Skin epidermis (tissue), 12 donors: ENCODE measurements around the gene EML1.

Experiments used
- H3K27ac ChIP-seq, 21 experiments: fragments of 200-600 bp; sonication (generic) in 11 of 21; one replicate each; pipeline ENCODE4 v1.5.0; 2020; ENCODE audit warnings: mild to moderate bottlenecking in 3 of 21, inconsistent platforms in 2 of 21, moderate library complexity in 2 of 21
- H3K4me3 ChIP-seq, 7 experiments: fragments of 200-600 bp; sonication (generic) in 2 of 7; one replicate each; pipeline ENCODE4 v1.5.0; 2020; ENCODE audit warnings: inconsistent platforms in 2 of 7, mild to moderate bottlenecking in 2 of 7, moderate library complexity in 1 of 7

The EML1 gene

DNA sequence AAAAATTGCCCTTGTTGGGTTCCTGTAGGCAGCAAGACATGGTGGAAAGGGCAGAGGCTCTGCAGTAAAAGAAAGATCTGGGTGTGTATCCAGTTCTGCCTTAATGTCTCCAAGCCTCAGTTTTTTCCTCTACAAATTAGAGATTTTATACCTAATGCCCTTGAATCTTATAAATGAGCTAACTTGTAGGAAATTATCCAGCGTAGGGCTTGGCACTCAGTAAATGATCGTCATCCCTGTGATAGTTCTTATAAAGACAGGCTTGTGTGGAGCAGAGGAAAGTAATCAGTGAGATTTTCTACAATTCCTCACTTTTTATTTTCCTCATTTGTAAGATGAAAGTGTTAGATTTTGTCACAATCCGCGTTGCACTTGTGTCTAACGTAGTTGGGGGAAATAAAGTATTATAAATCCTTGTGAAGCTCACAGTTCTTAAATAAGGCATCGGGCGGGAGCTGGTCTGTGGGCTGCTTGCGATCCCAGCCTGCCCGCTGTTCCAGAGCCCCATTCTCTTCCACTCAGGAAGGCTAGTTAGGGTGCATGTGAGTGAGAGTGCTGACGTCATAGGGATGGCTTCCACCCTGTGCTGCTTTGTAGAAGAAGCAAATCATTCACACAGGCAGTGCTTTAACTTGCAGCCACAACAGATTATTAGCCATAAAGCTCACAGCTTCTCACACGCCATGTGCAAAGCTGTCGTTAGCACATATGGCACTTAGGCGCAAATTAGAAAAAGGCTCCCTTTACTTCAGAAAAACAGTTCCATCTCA is 87.6 kb downstream of the EML1 start:
- Histone ChIP-seq H3K4me3 (no peak overlapping the region), H3K27ac (peak overlapping the region in 11 of 21 experiments; percentile 37 to 80 (median 55))

DNA sequence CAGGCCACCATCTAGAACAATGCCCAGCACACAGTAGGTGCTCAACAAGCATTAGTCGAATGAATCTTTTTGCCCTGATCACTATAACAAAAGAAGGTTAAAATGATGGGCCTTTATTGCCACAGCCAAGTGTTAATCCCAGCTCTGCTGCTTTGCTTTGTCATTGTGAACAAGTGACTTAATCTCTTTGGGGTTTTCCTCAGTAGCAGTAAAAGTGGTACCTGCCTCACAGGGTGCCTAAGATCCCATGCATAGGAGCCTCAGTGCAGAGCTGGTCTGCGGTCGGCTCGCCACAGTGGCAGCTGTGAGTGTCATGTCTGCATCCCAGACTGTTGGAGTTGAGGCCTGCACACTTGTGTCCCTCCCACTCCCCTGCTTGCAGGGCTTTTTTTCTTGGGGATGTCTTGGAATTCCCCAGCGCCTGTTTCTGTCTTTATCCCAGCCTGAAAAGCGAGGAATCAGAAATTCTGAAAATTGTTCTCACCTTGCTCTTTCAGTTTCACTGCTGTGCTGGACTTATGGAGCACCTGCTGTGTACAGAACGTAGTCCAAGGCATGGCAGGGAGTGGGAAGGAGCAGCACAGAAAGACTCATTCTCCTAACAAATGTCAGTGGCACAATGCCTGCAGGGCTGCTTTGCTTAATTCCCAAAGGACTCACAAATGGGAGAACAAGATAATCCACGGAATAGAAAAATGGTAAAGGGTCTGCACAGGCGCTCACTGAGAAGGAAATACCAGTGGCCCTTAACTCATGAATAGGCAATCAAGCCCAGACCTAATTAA is 90.8 kb downstream of the EML1 start:
- H3K4me3 ChIP-seq, result no peak overlapping the region
- no peak overlapping the region for H3K27ac ChIP-seq

DNA sequence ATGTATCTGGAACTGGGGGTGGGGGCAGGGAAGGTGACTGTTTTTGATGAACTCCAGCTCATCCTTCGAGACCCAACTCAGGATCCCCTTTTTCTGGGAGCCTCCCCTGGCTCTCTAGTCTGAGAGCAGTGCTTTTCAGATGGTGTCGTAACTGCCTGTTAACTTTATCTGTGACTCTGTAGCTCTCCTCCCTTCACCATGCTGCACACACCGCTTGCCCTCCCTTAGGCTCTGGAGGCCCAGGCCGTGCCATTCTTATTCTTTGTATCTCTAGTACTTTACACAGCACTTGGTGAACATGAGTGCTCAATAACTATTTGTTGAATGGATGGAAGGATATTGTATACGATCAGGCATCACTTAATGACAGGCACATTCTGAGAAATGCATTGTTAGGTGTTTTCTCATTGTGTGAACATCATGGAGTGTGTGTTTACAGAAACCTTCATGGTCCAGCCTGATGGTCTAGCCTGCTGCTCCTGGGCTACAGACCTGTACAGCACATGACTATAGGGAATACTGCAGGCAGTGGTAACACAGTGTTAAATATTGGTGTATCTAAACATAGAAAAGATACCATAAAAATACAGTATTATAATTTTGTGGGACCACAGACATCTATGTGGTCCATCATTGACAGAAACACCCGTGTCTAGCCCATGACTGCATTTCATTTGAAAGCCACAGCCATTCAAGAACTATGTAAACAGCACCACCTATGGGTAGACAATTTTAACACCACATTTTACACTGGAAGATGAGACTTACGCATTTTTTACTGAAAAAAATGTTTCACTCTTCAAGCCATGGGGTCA is 91.8 kb downstream of the EML1 start:
- Histone ChIP-seq H3K4me3 (no peak overlapping the region), H3K27ac (no peak overlapping the region)

DNA sequence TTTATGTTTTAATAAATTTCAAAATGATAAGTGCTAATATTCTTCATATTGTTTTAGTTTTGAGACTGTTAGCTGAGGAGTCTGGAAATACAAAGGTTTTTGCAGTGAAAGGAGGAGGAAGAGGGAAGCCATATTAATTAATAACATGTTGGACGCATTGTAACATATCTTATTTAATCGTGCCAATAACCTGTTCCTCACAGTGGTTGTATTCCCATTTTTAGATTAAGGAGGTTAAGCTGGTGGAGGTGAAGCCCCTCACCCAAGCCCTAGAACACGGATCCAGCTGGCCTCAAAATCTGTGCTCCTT is 92.4 kb downstream of the EML1 start:
- H3K27ac ChIP-seq, result no peak overlapping the region
- H3K4me3 ChIP-seq, result no peak overlapping the region

DNA sequence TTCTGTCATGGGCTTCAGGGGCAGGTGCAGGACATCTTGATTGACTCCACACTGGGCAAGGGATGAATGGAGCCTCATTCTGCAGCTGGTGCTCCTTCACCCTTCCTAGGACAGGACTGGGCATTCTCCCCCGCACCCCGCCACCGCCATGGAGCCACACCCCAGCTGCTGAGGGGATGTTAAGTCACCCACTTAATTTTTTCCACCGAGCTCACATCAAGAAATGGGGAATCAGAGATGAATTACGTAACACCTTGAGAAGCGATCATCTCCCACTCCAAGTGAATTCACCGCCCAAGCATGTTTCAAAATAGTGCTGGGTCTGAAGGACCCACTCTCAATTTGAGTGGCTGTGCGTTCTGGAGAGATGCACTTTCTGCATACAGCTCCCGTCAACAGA is 94.2 kb downstream of the EML1 start:
- Histone ChIP-seq H3K4me3 (no peak overlapping the region), H3K27ac (no peak overlapping the region)

DNA sequence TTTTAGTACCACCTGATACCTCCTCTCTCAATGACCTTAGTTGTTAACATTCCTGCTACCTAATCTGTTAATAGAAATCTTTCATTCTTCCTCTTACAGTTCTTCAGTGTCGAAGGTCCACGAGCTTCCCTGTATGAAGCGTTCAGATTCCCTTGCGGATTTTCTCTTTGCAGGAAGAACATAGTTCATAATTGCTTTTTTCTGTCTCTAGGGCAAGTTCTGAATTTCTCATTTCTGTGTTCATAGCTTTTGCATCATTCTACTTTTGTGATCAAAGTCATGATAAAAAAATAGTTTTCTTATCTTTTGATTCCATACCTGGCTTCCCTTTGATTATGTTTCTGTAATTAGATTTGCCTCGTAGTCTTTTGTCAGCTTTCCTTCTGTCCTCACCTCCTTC is 94.9 kb downstream of the EML1 start:
- Histone ChIP-seq H3K27ac (no peak overlapping the region), H3K4me3 (no peak overlapping the region)

DNA sequence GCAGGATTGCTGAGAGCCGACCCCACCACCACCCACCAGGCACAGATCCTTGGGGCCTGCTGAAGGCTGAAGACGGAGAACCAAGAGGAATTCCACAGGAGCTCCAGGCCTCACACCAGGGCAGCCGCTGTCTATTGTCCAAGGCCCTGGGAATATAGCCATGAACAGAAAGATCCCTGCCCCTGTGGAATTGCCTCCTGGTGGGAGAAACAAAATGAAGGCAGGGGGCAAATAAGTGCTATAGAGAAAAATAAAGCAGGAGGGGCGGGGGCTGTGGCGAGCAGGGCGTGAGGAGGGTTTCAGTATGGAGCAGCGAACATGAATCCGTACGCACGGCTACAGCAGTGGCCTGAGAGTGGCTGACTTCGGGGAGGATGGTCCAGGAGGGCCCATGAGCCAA is 96.1 kb downstream of the EML1 start:
- Histone ChIP-seq H3K4me3 (no peak overlapping the region), H3K27ac (no peak overlapping the region)

DNA sequence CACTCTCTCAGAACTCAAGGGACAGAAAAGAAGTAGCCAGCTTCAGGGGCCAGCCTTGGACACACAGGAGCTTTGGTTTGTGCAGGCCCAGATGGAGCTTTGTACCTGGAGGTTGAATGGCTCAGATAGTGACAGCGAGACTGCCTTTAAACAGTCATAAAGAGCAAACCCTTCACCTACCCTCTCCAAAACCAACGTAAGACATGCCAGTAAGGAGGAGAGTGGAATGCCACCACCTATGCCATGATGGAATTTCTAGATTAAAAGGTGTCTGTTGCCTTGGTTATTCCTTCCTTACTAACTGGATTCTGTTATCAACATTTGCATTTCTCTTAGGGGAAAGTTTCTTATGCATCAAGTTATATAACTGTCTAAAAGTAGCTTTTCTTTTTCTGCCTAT is 98.1 kb downstream of the EML1 start:
- Histone ChIP-seq H3K27ac (no peak overlapping the region), H3K4me3 (no peak overlapping the region)

DNA sequence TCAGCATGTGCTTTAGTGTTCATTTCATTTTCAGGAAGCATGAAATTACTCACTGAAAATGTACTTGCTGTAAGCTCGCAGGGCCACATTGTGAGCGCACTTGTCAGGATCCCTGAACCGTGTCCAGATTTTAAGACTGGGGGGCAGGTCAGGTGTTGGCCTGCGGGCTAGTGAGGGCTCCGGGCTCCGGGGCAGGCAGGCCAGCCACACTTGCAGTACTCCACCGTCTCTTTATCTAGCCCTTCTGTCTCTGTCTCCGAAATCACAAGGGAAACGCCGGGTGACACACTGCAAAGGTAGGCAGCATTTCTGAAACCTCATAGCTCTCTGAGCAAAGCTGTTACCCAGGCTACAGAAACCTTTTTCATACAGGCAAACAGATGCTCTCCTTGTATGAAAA is 98.7 kb downstream of the EML1 start:
- H3K4me3 ChIP-seq, result no peak overlapping the region
- H3K27ac ChIP-seq, result no peak overlapping the region

DNA sequence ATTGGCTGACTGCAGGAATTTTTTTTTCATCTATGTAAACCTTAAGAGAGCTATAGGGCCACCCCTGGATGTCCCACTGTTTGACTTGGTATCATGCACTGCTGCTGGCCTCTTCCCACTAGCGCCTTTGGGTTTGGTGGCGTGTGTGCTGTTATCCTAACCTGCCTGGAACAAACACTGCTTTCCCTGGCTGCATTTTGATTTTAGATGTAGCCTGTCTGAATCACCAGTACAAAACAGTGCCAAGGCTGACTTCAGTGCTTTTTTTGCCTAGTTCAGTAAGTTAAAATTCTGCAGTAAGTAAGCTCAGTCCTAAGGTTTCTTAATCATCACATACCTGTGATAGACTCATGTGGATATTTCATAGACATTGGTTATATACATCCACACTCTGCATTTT is 99.2 kb downstream of the EML1 start:
- no peak overlapping the region for H3K27ac ChIP-seq
- H3K4me3 ChIP-seq, result no peak overlapping the region

DNA sequence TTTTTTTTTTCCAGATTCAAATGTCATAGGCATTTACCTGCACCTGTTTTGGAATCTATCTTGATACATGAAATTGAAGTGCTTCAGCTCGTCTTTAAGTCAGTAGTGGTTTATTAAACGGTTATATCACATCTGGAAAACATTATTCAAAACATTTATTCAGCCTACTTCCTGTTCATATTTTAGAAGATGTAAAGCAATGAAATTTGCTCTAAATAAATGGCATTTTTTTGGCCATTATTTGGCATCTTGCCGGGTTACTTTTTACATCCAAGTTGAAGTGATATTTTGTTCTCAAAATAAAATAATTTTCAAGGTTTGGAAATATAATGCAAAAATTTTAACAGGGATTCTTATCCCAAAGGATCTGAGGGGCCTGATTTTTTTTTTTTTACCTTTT is 103.1 kb downstream of the EML1 start:
- H3K27ac ChIP-seq, result no peak overlapping the region
- H3K4me3 ChIP-seq, result no peak overlapping the region

DNA sequence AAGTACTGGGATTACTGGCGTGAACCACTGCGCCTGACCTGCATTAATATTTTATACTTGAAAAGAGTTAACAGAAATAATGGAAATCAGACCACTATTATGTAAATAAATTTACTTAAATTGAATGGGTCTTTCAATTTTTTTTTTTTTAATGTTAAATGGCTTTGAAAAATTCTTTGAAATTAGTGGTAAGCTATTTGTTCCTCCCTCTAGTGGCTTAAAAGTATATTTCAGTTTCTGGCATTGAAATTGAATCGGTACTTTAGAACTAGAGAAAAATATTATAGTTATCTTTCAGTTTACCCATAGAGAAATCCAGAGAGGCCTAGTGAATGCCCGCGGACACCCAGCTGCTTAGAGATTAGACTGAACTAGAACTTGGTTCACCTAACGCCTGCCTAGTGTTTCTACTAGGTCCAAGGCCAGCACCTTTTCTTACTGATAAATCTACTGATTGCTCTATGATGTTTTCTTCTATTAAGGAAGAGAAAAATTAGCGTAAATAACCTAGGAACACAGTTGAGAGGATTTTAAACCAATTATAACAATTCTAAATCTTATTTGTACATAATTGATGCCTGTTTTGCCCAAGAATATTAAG is 106.5 kb downstream of the EML1 start:
- Histone ChIP-seq H3K27ac (no peak overlapping the region), H3K4me3 (no peak overlapping the region)

DNA sequence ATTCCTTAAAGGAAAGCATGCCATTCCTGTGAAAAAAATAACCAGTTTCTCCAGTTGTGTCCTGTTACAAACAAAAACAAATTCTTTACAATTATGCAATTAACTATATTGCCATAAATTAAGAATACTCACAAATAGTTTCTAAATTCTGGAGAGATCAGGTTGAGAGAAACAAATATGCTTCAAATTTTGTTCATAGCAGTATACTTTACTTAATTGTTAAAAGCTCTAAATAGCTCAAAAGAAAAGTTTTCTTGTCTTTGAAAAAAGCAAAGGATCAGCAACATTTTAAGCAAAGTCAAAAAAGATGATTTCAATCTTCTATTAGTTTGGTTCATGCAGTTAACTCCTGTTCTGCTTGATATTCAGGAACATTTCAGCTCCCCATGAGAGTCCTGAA is 109.7 kb downstream of the EML1 start:
- no peak overlapping the region for H3K27ac ChIP-seq
- H3K4me3 ChIP-seq, result no peak overlapping the region

DNA sequence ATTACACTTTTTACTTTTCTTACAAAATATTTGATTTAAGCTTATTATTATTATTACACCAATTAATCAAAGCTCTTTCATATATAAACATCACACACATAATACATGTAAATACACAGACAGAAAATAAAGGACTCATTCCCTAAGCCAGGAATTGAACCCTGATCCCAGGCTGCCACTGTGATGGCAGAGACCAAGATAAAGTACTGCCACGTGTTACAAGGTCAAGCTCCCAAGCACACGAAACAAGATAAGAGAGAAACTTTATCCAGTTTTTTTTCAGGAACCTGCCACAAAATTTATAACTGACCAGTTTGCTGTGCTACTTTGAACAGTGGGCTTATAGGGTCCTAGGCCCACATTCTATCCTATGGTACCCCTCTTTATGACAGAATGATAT is 111.3 kb downstream of the EML1 start:
- no peak overlapping the region for H3K27ac ChIP-seq
- no peak overlapping the region for H3K4me3 ChIP-seq

DNA sequence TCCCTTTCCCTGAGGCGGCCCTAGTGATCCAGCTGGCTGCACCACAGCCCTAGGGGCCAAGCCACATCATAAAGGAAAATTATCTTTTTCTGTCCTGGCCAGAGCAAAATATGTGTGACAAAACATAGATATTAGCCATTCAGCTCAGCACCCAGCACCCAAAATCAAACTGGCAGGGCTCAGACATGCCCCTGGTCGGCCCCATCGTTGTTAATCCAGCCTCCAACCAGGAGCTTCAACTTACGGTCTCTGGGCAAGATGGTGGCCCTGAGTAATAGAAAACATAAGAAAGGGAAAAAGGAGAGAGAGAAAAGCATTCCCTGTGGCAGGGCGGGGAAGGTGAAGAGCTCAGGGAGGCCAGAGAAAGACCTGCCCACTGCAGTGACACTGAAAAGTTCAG is 111.9 kb downstream of the EML1 start:
- Histone ChIP-seq H3K27ac (no peak overlapping the region), H3K4me3 (no peak overlapping the region)

DNA sequence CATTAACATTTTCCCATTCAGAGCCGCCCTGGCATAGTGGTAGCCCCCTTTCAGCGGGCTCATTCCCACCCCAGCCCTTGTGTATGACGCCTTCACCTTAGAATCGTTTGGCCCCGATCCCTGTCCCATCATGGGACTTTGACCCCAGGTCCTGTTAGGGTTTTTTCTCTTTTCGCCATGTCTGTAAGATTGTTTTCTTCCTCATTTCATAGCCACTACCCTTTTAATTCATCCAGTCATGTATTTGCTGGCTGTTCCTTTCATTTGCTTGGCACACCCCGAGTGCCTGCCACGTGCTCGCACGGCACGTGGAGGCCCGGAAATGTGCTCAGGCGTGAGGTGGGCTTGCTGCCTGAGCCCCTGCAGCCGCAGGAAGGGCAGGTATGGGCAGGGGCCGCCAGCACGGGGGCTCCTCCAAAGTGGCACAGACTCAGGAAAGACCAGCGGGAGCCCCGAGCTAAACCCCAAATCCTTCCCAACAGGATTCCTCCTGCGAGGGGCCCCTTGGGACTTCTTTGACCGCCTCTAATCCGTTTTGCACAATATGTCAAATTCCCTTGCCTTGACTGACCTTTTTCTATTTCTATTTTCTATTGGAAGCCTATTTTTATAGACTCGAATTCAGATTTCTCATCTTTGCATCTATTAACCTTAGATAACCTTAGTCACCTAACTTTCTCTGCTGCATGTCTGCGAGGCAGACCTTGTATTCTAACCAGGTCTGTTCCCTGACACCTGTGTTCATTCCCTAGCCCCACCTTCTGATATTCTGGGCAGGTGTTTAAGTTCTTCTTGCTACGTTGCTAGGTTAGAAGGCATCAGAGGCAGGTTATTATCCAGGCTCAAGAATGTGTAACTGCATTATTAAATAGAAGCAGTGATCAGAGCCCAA is 114.8 kb downstream of the EML1 start:
- Histone ChIP-seq H3K27ac (no peak overlapping the region), H3K4me3 (no peak overlapping the region)

DNA sequence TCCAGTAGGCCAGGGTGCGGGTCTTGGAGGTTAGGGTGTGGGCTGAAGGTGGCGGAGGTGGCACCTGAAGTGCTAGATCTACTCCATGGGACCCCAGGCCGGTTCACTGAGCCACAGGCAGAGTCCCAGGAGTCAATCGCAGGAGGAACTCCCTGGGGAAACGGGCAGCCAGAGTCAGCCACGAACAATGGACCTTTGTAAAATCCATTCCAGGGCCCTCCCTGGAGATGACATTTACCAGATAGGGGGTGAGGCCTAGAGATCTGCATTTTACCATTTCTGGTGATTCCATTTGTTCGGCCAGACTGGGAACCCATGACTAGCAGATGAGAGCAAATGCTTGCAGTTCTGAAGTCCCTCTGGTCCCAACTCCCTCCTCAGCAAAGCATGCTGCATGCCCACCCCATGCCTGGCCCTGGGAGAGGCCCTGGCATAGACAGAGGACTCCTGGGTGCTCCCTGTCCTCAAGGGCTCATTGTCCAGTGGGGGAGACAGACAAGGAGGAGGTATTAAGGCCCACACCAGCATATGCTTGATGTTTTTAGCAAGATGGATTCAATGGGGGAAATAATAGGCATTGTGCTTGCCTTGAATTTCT is 115.5 kb downstream of the EML1 start:
- no peak overlapping the region for H3K4me3 ChIP-seq

DNA sequence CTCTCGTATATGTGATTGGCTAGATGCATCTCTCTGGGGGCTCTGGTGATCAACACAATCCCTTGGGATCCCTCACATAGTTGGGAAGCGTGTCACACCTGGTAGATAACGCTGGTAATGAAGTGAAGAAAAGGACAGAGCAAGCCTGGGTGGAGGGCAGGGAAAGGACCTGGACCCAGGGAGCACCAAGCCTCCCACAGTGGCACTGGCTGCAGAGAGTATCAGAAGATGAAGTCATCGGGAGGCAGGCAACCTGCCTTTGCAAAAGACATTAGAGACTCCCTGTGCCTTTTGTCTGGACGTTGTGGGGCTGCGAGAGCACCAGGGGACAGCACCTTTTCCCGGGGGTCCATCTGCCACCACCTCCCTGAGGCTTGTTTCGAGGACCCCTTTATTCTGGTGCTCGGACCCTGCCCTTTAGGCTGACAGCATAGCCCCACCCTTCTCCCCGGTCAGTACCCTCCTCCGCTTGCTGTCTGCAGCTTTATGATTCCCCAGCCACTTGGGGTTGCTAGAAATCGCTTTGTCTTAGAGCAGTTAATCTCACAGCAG is 116.4 kb downstream of the EML1 start:
- Histone ChIP-seq H3K27ac (peak overlapping the region in 1 of 21 experiments; percentile 16), H3K4me3 (no peak overlapping the region)

More for the DNA sequence above, 115.5 kb downstream of the EML1 start:
- no peak overlapping the region for H3K27ac ChIP-seq
